HCT116 (cell line): ENCODE results near the gene PLA1A. TPM values are rescaled to one million over a fixed set of nuclear protein-coding genes. Genes with fewer than 3 reads are reported as not detected.

Source experiments
- ATAC-seq: fragments of 200-7000 bp; cut with Tn5 transposase; 2 replicates; pipeline ENCODE4 v1.9.1; 2020; ENCODE audit warnings: mild to moderate bottlenecking, moderate library complexity
- BruUV-seq: library from RNA; stranded (reverse); fragments of 400-500 nt; replicated peaks from 2 replicates; lab custom pipeline; 2021; lab: Mats Ljungman, UMichigan
- CTCF ChIA-PET: fragments of 300-600 bp; sonication (Branson Sonifier 250); formaldehyde crosslinking; loops from one replicate; lab custom pipeline; 2021; ENCODE audit warnings: antibody characterized with exemption; lab: Charles Lee
- POLR2A ChIA-PET: fragments of 300-600, 350-600 bp; sonication (Branson Sonifier 250); formaldehyde crosslinking; loops from one replicate; lab custom pipeline; 2021; ENCODE audit warnings: antibody characterized with exemption; lab: Charles Lee
- RAD21 ChIA-PET, 2 experiments: fragments of 300-600 bp; sonication (Branson Sonifier 250); formaldehyde crosslinking; loops; one replicate each; lab custom pipeline; 2023; ENCODE audit warnings: low total read pairs in 2 of 2; ENCODE audit not compliant: uncharacterized antibody in 2 of 2, unreplicated experiment in 2 of 2, low non-redundant PET in 1 of 2; lab: Charles Lee
- DNase-seq: peaks from one replicate; pipeline ENCODE4 v3.0.0-alpha.2; 2010; ENCODE audit warnings: low read depth, low spot score
- H2AFZ ChIP-seq: fragments of 200-600 bp; shearing (Covaris generic), sonication (generic); 2 replicates; pipeline ENCODE4 v1.6.1; 2017; ENCODE audit warnings: low read depth, mixed run types, mixed read lengths, antibody characterized with exemption, low read length; ENCODE audit not compliant: poor library complexity, severe bottlenecking
- H3K27ac ChIP-seq: 2 replicates; pipeline ENCODE4 v1.5.1; 2012; ENCODE audit warnings: low read depth, low read length
- H3K27me3 ChIP-seq: fragments of 200-600 bp; sonication (generic); 2 replicates; pipeline ENCODE4 v1.6.1; 2016; ENCODE audit warnings: mixed run types, low read length, mixed read lengths; ENCODE audit not compliant: insufficient read depth
- H3K36me3 ChIP-seq, 2 experiments: fragments of 200-500 bp in 1 of 2; fragments of 200-600 bp in 1 of 2; sonication (Bioruptor generic) in 1 of 2; sonication (generic) in 1 of 2; 2 replicates each; pipeline versions ENCODE4 v1.5.1 to v1.6.1; 2014 to 2016; ENCODE audit warnings: low read length in 2 of 2, inconsistent platforms in 1 of 2, mixed read lengths in 1 of 2, mixed run types in 1 of 2; ENCODE audit not compliant: insufficient read depth in 2 of 2, control insufficient read depth in 1 of 2
- H3K4me1 ChIP-seq, 2 experiments: fragments of 200-600 bp in 1 of 2; sonication (generic) in 1 of 2; 2 replicates each; pipeline versions ENCODE4 v1.5.1 to v1.6.1; 2012 to 2017; ENCODE audit warnings: low read length in 2 of 2, inconsistent platforms in 1 of 2, mild to moderate bottlenecking in 1 of 2, mixed read lengths in 1 of 2, mixed run types in 1 of 2, moderate library complexity in 1 of 2; ENCODE audit not compliant: insufficient read depth in 2 of 2, control insufficient read depth in 1 of 2
- H3K4me2 ChIP-seq: fragments of 200-600 bp; sonication (generic); 2 replicates; pipeline ENCODE4 v1.6.1; 2017; ENCODE audit warnings: mixed run types, low read length, mixed read lengths
- H3K4me3 ChIP-seq, 2 experiments: fragments of 200-600 bp in 1 of 2; sonication (generic) in 1 of 2; replicated peaks in 1 of 2; 2 replicates each; pipeline ENCODE4 v1.5.1; 2011 to 2016; ENCODE audit warnings: low read length in 2 of 2, control low read depth in 1 of 2, low read depth in 1 of 2, mild to moderate bottlenecking in 1 of 2, mixed read lengths in 1 of 2, mixed run types in 1 of 2
- H3K79me2 ChIP-seq: fragments of 200-600 bp; sonication (generic); 2 replicates; pipeline ENCODE4 v1.6.1; 2017; ENCODE audit warnings: mild to moderate bottlenecking, mixed run types, low read length, moderate library complexity, mixed read lengths; ENCODE audit not compliant: insufficient read depth
- H3K9ac ChIP-seq: fragments of 200-600 bp; sonication (generic); 2 replicates; pipeline ENCODE4 v1.6.1; 2016; ENCODE audit warnings: low read length, mixed read lengths
- H3K9me2 ChIP-seq: fragments of 200-600 bp; sonication (generic), shearing (Covaris generic); 2 replicates; pipeline ENCODE4 v1.6.1; 2017; ENCODE audit warnings: mixed run types, mild to moderate bottlenecking, moderate library complexity; ENCODE audit not compliant: insufficient read depth
- H3K9me3 ChIP-seq, 2 experiments: fragments of 200-500 bp in 1 of 2; fragments of 200-600 bp in 1 of 2; sonication (Bioruptor generic) in 1 of 2; sonication (generic) in 1 of 2; 2 replicates each; pipeline ENCODE4 v1.6.1; 2014 to 2017; ENCODE audit warnings: low read length in 2 of 2, mixed read lengths in 2 of 2, inconsistent platforms in 1 of 2, low read depth in 1 of 2, mild to moderate bottlenecking in 1 of 2, mixed run types in 1 of 2, moderate library complexity in 1 of 2; ENCODE audit not compliant: control insufficient read depth in 1 of 2, insufficient read depth in 1 of 2
- H4K20me1 ChIP-seq: fragments of 200-600 bp; sonication (generic), shearing (Covaris generic); 2 replicates; pipeline ENCODE4 v1.6.1; 2017; ENCODE audit warnings: mixed run types, mild to moderate bottlenecking, moderate library complexity; ENCODE audit not compliant: insufficient read depth
- ATF3 ChIP-seq: IDR thresholded peaks from 2 replicates; pipeline ENCODE4 v1.6.1; 2012
- CEBPB ChIP-seq: IDR thresholded peaks from 2 replicates; pipeline ENCODE4 v1.6.1; 2012; ENCODE audit warnings: low read depth
- CTCF ChIP-seq, 3 experiments: fragments of 200-600 bp in 1 of 3; sonication (generic) in 1 of 3; IDR thresholded peaks in 2 of 3; conservative IDR thresholded peaks in 1 of 3; 2 replicates each; pipeline ENCODE4 v1.5.1; 2012 to 2017; ENCODE audit warnings: low read depth in 2 of 3, low read length in 2 of 3, antibody characterized with exemption in 1 of 3, borderline replicate concordance in 1 of 3, control low read depth in 1 of 3, mild to moderate bottlenecking in 1 of 3, mixed read lengths in 1 of 3, mixed run types in 1 of 3, moderate library complexity in 1 of 3; ENCODE audit not compliant: insufficient read depth in 1 of 3
- EGR1 ChIP-seq: IDR thresholded peaks from 2 replicates; pipeline ENCODE4 v1.6.1; 2012; ENCODE audit warnings: low read depth
- ELF1 ChIP-seq: IDR thresholded peaks from 2 replicates; pipeline ENCODE4 v1.6.1; 2012; ENCODE audit warnings: low read depth, borderline replicate concordance
- EZH2 ChIP-seq: fragments of 200-600 bp; sonication (generic); IDR thresholded peaks from 2 replicates; pipeline ENCODE4 v1.6.1; 2017; ENCODE audit warnings: antibody characterized with exemption, mixed run types
- EZH2phosphoT487 ChIP-seq: fragments of 200-600 bp; IDR thresholded peaks from 2 replicates; pipeline ENCODE4 v1.6.1; 2018; ENCODE audit warnings: antibody characterized with exemption, borderline replicate concordance
- FOSL1 ChIP-seq: IDR thresholded peaks from 2 replicates; pipeline ENCODE4 v1.6.1; 2012; ENCODE audit warnings: low read depth
- JUND ChIP-seq: IDR thresholded peaks from 2 replicates; pipeline ENCODE4 v1.6.1; 2012
- MAX ChIP-seq: IDR thresholded peaks from 2 replicates; pipeline ENCODE4 v1.6.1; 2012
- POLR2A ChIP-seq: IDR thresholded peaks from 2 replicates; pipeline ENCODE4 v1.7.0; 2011; ENCODE audit warnings: borderline replicate concordance; ENCODE audit not compliant: insufficient read depth, insufficient read length; ENCODE audit errors: extremely low read depth
- POLR2AphosphoS5 ChIP-seq: IDR thresholded peaks from 2 replicates; pipeline ENCODE4 v1.6.1; 2011; ENCODE audit warnings: mild to moderate bottlenecking, low read depth, low read length, moderate library complexity
- RAD21 ChIP-seq: IDR thresholded peaks from 2 replicates; pipeline ENCODE4 v1.6.1; 2012; ENCODE audit warnings: low read depth, mild to moderate bottlenecking
- SIN3A ChIP-seq: IDR thresholded peaks from 2 replicates; pipeline ENCODE4 v1.6.1; 2012; ENCODE audit warnings: low read depth
- SP1 ChIP-seq: IDR thresholded peaks from 2 replicates; pipeline ENCODE4 v1.6.1; 2012; ENCODE audit warnings: low read depth
- SRF ChIP-seq: IDR thresholded peaks from 2 replicates; pipeline ENCODE4 v1.6.1; 2012; ENCODE audit warnings: low read depth
- TCF7L2 ChIP-seq: IDR thresholded peaks from 2 replicates; pipeline ENCODE4 v1.7.0; 2011; ENCODE audit warnings: borderline replicate concordance, inconsistent platforms; ENCODE audit not compliant: insufficient read depth, insufficient read length; ENCODE audit errors: extremely low read depth
- YY1 ChIP-seq: IDR thresholded peaks from 2 replicates; pipeline ENCODE4 v1.6.1; 2011; ENCODE audit warnings: low read length, low read depth, moderate library complexity, mild to moderate bottlenecking; ENCODE audit not compliant: insufficient replicate concordance; ENCODE audit errors: extremely low read depth
- ZBTB33 ChIP-seq: IDR thresholded peaks from 2 replicates; pipeline ENCODE4 v1.6.1; 2011; ENCODE audit warnings: mild to moderate bottlenecking, low read length, moderate library complexity; ENCODE audit not compliant: insufficient replicate concordance; ENCODE audit errors: extremely low read depth
- ZFX ChIP-seq: fragments of 450-650 bp; IDR thresholded peaks from 2 replicates; pipeline ENCODE4 v1.6.1; 2017
- intact Hi-C: fragments of 100-400 bp; cut with micrococcal nuclease; formaldehyde crosslinking; loops from 2 replicates; pipeline ENCODE4 v1.10.0; 2022
- total RNA-seq: library from RNA; stranded (reverse); gene quantifications from one replicate; pipeline ENCODE4 v1.2.1, GENCODE V29; 2021; ENCODE audit not compliant: unreplicated experiment

PLA1A gene
- total RNA-seq, 1 experiment from 2014 or later = not detected

- BruUV-seq = no TSS peak
- Histone ChIP-seq H4K20me1 (no peaks in the 10 kb centered on the region), H3K9me3 (no peaks in the 10 kb centered on the region), H3K79me2 (no peaks in the 10 kb centered on the region), H3K27ac (no peak overlapping the region), H3K36me3 (no peaks in the 10 kb centered on the region), H3K9ac (no peak overlapping the region), H3K9me2 (no peaks in the 10 kb centered on the region), H2AFZ (no peak overlapping the region), H3K4me2 (no peak overlapping the region), H3K27me3 (no peaks in the 10 kb centered on the region), H3K4me1 (peaks cover 0 to 15% of the 10 kb centered on the region in 2 experiments; a peak in 2 of 4 replicates), H3K4me3 (no peak overlapping the region)
- no peak for TF ChIP-seq TCF7L2
- no peak for TF ChIP-seq MAX
- no peak for TF ChIP-seq POLR2AphosphoS5
- TF ChIP-seq FOSL1 = no peak
- no peak for TF ChIP-seq ATF3
- no peak for TF ChIP-seq YY1
- no peak for TF ChIP-seq SP1
- no peak for TF ChIP-seq POLR2A
- no peak for TF ChIP-seq SIN3A
- TF ChIP-seq RAD21 = no peak
- no peak for TF ChIP-seq ELF1
- no peak for TF ChIP-seq CTCF (IDR thresholded peaks at IDR 0.05 in 2 of 3, conservative IDR thresholded peaks at IDR 0.05 in 1 of 3; ENCODE audit: borderline replicate concordance in 1 of 3, insufficient read depth in 1 of 3, low read depth in 2 of 3, low read length in 2 of 3)
- TF ChIP-seq EGR1 = no peak
- TF ChIP-seq CEBPB = no peak
- TF ChIP-seq EZH2phosphoT487 = no peak
- no peak for TF ChIP-seq JUND
- no peak for TF ChIP-seq ZBTB33
- TF ChIP-seq EZH2 = no peak
- TF ChIP-seq ZFX = no peak
- no peak for TF ChIP-seq SRF
- ATAC-seq (no peak), DNase-seq (no peak)
- intact Hi-C loops = no loop called here
- CTCF ChIA-PET = no interaction called here
- POLR2A ChIA-PET = no interaction called here
- RAD21 ChIA-PET = no interaction called here
Observed at GRCh38 chr3:119595639-119596334, 1.9 kb upstream of the PLA1A start.
